ENCODE data around the gene INTS1.

The INTS1 gene

DNA sequence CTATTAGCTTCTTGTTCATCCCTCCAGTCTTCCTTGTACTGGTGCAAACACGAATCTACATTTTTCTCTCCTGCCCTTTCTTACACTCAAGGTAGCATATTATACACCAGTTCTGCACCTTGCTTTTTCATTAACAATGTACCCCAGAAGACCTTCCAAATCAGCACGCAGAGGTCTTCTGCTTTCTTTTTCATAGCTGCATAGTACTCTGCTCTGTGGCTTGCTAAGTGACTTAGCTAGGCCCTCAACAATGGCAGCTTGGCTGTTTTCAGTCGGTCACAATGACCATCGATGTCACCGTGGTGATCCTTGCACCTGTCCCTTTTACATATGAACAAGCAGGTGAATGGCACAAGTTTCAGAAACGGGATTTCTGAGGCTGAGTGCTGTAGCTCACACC is 21.2 kb upstream of the INTS1 start:
- Histone ChIP-seq H3K27ac (ENCODE audit: low read depth, low read length, poor library complexity, severe bottlenecking) (no peak overlapping the region), H3K9ac (ENCODE audit: low read length) (no peak overlapping the region), H3K4me1 (ENCODE audit: insufficient read depth, low read length, severe bottlenecking) (no peaks in the 10 kb centered on the region), H3K79me2 (ENCODE audit: insufficient read depth, low read length) (no peaks in the 10 kb centered on the region), H2AFZ (ENCODE audit: low read length) (no peak overlapping the region), H3K36me3 (ENCODE audit: insufficient read depth, low read length) (no peaks in the 10 kb centered on the region), H3F3A (ENCODE audit: insufficient read depth, low read length) (no peaks in the 10 kb centered on the region), H3K27me3 (ENCODE audit: insufficient read depth, low read length) (peaks cover 4% of the 10 kb centered on the region; the same call in 1 of the 2 replicates), H4K20me1 (ENCODE audit: insufficient read depth, low read length) (no peaks in the 10 kb centered on the region), H3K9me2 (ENCODE audit: low read depth, low read length) (no peaks in the 10 kb centered on the region), H3K4me3 (ENCODE audit: low read depth, low read length, poor library complexity, severe bottlenecking) (no peak overlapping the region), H3K9me3 (ENCODE audit: low read length) (no peaks in the 10 kb centered on the region), H3K4me2 (ENCODE audit: low read length) (no peak overlapping the region)
- TF ChIP-seq, protein P1, sequence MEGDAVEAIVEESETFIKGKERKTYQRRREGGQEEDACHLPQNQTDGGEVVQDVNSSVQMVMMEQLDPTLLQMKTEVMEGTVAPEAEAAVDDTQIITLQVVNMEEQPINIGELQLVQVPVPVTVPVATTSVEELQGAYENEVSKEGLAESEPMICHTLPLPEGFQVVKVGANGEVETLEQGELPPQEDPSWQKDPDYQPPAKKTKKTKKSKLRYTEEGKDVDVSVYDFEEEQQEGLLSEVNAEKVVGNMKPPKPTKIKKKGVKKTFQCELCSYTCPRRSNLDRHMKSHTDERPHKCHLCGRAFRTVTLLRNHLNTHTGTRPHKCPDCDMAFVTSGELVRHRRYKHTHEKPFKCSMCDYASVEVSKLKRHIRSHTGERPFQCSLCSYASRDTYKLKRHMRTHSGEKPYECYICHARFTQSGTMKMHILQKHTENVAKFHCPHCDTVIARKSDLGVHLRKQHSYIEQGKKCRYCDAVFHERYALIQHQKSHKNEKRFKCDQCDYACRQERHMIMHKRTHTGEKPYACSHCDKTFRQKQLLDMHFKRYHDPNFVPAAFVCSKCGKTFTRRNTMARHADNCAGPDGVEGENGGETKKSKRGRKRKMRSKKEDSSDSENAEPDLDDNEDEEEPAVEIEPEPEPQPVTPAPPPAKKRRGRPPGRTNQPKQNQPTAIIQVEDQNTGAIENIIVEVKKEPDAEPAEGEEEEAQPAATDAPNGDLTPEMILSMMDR (IDR thresholded peaks at IDR 0.05; ENCODE audit: low read length), result no peak
- TF ChIP-seq EZH2 (IDR thresholded peaks at IDR 0.05; ENCODE audit: borderline replicate concordance, low read length), result no peak

DNA sequence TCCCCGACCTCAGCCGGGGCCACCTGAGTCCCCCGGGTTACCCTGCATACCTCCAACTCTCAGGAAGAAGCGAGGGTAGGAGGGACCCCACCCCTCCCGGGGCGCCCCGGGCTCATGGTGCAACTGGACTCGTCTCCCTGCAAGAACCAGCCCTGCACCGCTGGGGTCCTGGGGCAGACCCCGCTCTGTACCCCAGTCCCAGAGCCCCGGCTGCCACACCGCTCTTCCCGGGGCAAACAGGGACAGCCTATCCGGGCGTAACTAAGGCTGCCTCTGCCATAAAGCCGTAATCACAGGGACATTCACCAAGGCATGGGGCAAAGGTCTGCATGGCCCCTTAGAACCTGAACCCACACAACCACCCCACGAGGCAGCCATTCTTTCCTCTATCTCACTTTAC is 19.7 kb upstream of the INTS1 start:
- Histone ChIP-seq H3K27me3 (ENCODE audit: insufficient read depth, low read length) (peaks cover 4% of the 10 kb centered on the region; the same call in 1 of the 2 replicates), H2AFZ (ENCODE audit: low read length) (no peak overlapping the region), H4K20me1 (ENCODE audit: insufficient read depth, low read length) (no peaks in the 10 kb centered on the region), H3F3A (ENCODE audit: insufficient read depth, low read length) (no peaks in the 10 kb centered on the region), H3K9me2 (ENCODE audit: low read depth, low read length) (no peaks in the 10 kb centered on the region), H3K4me1 (ENCODE audit: insufficient read depth, low read length, severe bottlenecking) (no peaks in the 10 kb centered on the region), H3K9me3 (ENCODE audit: low read length) (no peaks in the 10 kb centered on the region), H3K79me2 (ENCODE audit: insufficient read depth, low read length) (no peaks in the 10 kb centered on the region), H3K9ac (ENCODE audit: low read length) (no peak overlapping the region), H3K36me3 (ENCODE audit: insufficient read depth, low read length) (no peaks in the 10 kb centered on the region; the same call in 1 of the 2 replicates), H3K4me2 (ENCODE audit: low read length) (no peak overlapping the region), H3K4me3 (ENCODE audit: low read depth, low read length, poor library complexity, severe bottlenecking) (no peak overlapping the region), H3K27ac (ENCODE audit: low read depth, low read length, poor library complexity, severe bottlenecking) (no peak overlapping the region)
- TF ChIP-seq, protein P1 (IDR thresholded peaks at IDR 0.05; ENCODE audit: low read length), result no peak
- no peak for TF ChIP-seq EZH2 (IDR thresholded peaks at IDR 0.05; ENCODE audit: borderline replicate concordance, low read length)

DNA sequence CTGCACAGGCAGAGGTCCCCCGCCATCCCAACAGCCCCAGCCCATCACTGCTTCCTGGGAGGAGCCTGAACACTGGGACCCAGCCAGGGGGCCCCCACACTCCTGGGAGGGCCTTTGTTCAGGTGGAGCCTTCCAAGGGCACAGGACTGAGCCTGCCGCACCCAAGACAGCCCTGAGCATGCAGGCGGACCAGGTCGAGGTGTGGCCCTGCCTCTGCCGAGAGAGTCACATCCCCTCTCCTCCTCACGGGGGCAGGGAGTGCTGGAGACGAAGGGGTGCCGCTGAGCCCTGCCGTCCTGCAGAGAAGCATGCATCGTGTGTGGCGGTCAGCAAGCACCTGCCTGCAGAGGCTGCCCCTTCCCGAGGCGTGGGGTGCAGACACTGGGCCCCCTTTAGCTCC is 19.0 kb upstream of the INTS1 start:
- Histone ChIP-seq H3F3A (ENCODE audit: insufficient read depth, low read length) (no peaks in the 10 kb centered on the region), H3K4me2 (ENCODE audit: low read length) (no peak overlapping the region), H3K4me1 (ENCODE audit: insufficient read depth, low read length, severe bottlenecking) (no peaks in the 10 kb centered on the region)

More for the DNA sequence above, 19.0 kb upstream of the INTS1 start:
- H3K4me3 ChIP-seq (ENCODE audit: low read depth, low read length, poor library complexity, severe bottlenecking), result no peak overlapping the region
- H3K36me3 ChIP-seq (ENCODE audit: insufficient read depth, low read length), result no peaks in the 10 kb centered on the region; the same call in 1 of the 2 replicates
- no peaks in the 10 kb centered on the region for H4K20me1 ChIP-seq (ENCODE audit: insufficient read depth, low read length)
- no peak overlapping the region for H2AFZ ChIP-seq (ENCODE audit: low read length)
- H3K27ac ChIP-seq (ENCODE audit: low read depth, low read length, poor library complexity, severe bottlenecking), result no peak overlapping the region
- TF ChIP-seq EZH2 (IDR thresholded peaks at IDR 0.05; ENCODE audit: borderline replicate concordance, low read length), result no peak
- TF ChIP-seq, protein P1 (IDR thresholded peaks at IDR 0.05; ENCODE audit: low read length), result no peak
- H3K27me3 ChIP-seq (ENCODE audit: insufficient read depth, low read length), result peaks cover 4% of the 10 kb centered on the region; the same call in 1 of the 2 replicates
- H3K9ac ChIP-seq (ENCODE audit: low read length), result no peak overlapping the region
- no peaks in the 10 kb centered on the region for H3K79me2 ChIP-seq (ENCODE audit: insufficient read depth, low read length)
- no peaks in the 10 kb centered on the region for H3K9me2 ChIP-seq (ENCODE audit: low read depth, low read length)
- H3K9me3 ChIP-seq (ENCODE audit: low read length), result no peaks in the 10 kb centered on the region

Measured in OCI-LY1 (cell line).